Activated T-cell treated with anti-CD3 and anti-CD28 coated beads, Interleukin-2, amount 50 U/mL, for 24 hours (primary cell): Measurements from ENCODE around the gene C1QA.

ENCODE experiments used
- DNase-seq: peaks from one replicate; pipeline ENCODE4 v3.0.0-alpha.2; 2020
- H3K27ac Mint-ChIP-seq: 2 replicates; pipeline ENCODE4 v1.8.0; 2020; ENCODE audit warnings: mild to moderate bottlenecking, mixed read lengths
- H3K27me3 Mint-ChIP-seq: 2 replicates; pipeline ENCODE4 v1.8.0; 2020; ENCODE audit warnings: mixed read lengths
- H3K36me3 Mint-ChIP-seq: 2 replicates; pipeline ENCODE4 v1.8.0; 2020; ENCODE audit warnings: low read depth, mixed read lengths
- H3K4me1 Mint-ChIP-seq: 2 replicates; pipeline ENCODE4 v1.8.0; 2020; ENCODE audit warnings: low read depth, mixed read lengths
- H3K4me3 Mint-ChIP-seq: 2 replicates; pipeline ENCODE4 v1.8.0; 2020; ENCODE audit warnings: mild to moderate bottlenecking, moderate library complexity, mixed read lengths
- H3K9me3 Mint-ChIP-seq: 2 replicates; pipeline ENCODE4 v1.8.0; 2020; ENCODE audit warnings: mixed read lengths

Gene C1QA

DNA sequence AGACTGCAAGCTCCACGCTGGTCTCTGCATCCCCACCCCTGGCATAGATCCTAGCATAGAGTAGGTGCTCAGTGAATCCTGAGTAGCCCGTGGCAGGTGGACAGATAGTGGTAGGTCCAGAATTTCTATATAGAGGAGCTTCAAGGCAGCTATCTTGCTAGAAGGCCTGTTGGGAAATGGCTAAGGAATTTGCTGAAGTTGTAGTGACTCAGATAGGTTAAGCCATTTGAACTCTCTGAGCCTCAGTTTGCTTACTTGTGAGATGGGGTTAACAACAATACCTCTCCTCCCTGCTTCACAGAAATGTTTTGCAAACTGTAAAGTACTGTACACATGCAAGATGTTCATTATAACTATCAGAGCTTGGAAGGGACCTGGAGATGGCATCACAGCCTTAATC lies 50.8 kb downstream of the C1QA start:
- Mint-ChIP-seq H3K9me3 (no peaks in the 10 kb centered on the region), H3K36me3 (no peaks in the 10 kb centered on the region), H3K27me3 (peaks cover 38% of the 10 kb centered on the region), H3K4me3 (no peak overlapping the region), H3K4me1 (no peaks in the 10 kb centered on the region), H3K27ac (no peak overlapping the region)
- no peak for DNase-seq

DNA sequence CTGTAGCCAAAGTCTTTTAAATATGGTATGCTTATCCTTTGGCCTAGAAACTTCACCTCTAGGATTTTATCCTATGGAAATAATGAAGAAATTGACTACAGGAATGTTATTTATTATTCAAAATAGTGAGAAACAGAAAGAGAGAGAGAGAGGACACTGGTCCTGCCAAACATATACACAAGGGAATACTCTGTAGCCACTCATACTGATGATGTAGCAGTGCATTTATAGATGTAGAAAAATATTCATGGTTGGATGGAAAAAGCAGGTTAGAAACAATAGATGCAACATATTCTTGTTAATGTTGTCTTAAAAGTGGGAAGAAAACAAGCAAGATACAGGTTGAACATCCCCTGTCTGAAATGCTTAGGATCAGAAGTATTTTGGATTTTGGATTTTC lies 52.0 kb downstream of the C1QA start:
- Mint-ChIP-seq H3K36me3 (no peaks in the 10 kb centered on the region), H3K27me3 (peaks cover 36% of the 10 kb centered on the region), H3K4me3 (no peak overlapping the region), H3K9me3 (no peaks in the 10 kb centered on the region), H3K4me1 (no peaks in the 10 kb centered on the region), H3K27ac (no peak overlapping the region)
- no peak for DNase-seq
